ENCODE data around the gene HOXB5.

Gene HOXB5

GRCh38 chr17:48627623-48628521 is 34.3 kb upstream of the HOXB5 start:
- DNase-seq (ENCODE audit: low read depth): no peak
- no peak overlapping the region for H3K4me3 ChIP-seq (replicated peaks; ENCODE audit: low read depth, low read length)
- no peak for TF ChIP-seq CTCF (IDR thresholded peaks at IDR 0.05; ENCODE audit: low read length, missing control alignments)

- H3K4me3 ChIP-seq (replicated peaks; ENCODE audit: low read depth, low read length): no peak overlapping the region
- no peak for DNase-seq (ENCODE audit: low read depth)
Measured at GRCh38 chr17:48627118-48627597, 33.6 kb upstream of the HOXB5 start.

GRCh38 chr17:48626245-48627117 is 32.9 kb upstream of the HOXB5 start, which contains the start of gene HOXB9:
HOXB9 (minus strand) TSS chr17:48626358; CDS start chr17:48626269, 89 bp downstream.
- DNase-seq (ENCODE audit: low read depth): peak; percentile 29
- H3K4me3 ChIP-seq (replicated peaks; ENCODE audit: low read depth, low read length): no peak within 1 kb of the TSS
- TF ChIP-seq CTCF (IDR thresholded peaks at IDR 0.05; ENCODE audit: low read length, missing control alignments): no peak

More at GRCh38 chr17:48627118-48627597, 33.6 kb upstream of the HOXB5 start:
- no peak for TF ChIP-seq CTCF (IDR thresholded peaks at IDR 0.05; ENCODE audit: low read length, missing control alignments)

- DNase-seq (ENCODE audit: low read depth): no peak
- TF ChIP-seq CTCF (IDR thresholded peaks at IDR 0.05; ENCODE audit: low read length, missing control alignments): no peak
- no peak overlapping the region for H3K4me3 ChIP-seq (replicated peaks; ENCODE audit: low read depth, low read length)
Measured at GRCh38 chr17:48625495-48626244, 32.1 kb upstream of the HOXB5 start.

- no peak overlapping the region for H3K4me3 ChIP-seq (replicated peaks; ENCODE audit: low read depth, low read length)
- TF ChIP-seq CTCF (IDR thresholded peaks at IDR 0.05; ENCODE audit: low read length, missing control alignments): no peak
- no peak for DNase-seq (ENCODE audit: low read depth)
Measured at GRCh38 chr17:48624544-48625494, 31.2 kb upstream of the HOXB5 start.
